Measurements from ENCODE around the gene MYO15B. TPM values are rescaled to one million over a fixed set of nuclear protein-coding genes. Genes with fewer than 3 reads are reported as not detected.

The MYO15B gene
- polyA plus RNA-seq, 1 donor from 2014 or later: 2.4 TPM

DNA sequence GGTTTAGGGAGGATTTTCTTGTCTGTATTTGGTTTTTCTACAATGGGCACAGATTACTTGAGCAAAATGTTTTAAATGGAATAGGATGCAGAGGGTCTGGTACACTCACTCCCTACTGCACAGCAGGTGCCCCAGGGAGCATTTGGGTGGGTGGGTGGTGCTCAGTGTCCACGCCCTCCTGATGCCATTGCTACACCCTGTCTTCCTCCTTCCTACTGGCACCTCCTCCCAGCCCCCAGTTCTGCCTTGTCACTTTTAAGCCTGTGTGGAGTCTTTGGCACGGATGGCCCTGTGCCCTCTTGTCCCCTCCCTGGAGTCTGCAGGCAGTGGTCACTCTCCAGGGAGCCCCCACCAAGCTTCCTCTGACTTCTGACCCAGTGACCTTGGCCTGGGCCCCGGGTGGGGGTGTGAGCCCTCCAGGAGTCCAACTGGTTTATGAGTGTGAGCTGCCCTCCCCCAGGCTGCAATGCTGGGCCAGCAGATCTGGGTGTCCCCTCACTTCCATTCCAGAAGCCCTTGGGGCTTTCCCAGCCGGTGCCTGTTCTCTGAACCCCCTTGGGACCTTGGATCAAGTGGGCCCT is 46.6 kb upstream of the MYO15B start:
- TF ChIP-seq SMC3 (conservative IDR thresholded peaks at IDR 0.05; ENCODE audit: poor library complexity): no peak
- no peak for TF ChIP-seq POLR2AphosphoS5 (IDR thresholded peaks at IDR 0.05)
- TF ChIP-seq, protein P1, sequence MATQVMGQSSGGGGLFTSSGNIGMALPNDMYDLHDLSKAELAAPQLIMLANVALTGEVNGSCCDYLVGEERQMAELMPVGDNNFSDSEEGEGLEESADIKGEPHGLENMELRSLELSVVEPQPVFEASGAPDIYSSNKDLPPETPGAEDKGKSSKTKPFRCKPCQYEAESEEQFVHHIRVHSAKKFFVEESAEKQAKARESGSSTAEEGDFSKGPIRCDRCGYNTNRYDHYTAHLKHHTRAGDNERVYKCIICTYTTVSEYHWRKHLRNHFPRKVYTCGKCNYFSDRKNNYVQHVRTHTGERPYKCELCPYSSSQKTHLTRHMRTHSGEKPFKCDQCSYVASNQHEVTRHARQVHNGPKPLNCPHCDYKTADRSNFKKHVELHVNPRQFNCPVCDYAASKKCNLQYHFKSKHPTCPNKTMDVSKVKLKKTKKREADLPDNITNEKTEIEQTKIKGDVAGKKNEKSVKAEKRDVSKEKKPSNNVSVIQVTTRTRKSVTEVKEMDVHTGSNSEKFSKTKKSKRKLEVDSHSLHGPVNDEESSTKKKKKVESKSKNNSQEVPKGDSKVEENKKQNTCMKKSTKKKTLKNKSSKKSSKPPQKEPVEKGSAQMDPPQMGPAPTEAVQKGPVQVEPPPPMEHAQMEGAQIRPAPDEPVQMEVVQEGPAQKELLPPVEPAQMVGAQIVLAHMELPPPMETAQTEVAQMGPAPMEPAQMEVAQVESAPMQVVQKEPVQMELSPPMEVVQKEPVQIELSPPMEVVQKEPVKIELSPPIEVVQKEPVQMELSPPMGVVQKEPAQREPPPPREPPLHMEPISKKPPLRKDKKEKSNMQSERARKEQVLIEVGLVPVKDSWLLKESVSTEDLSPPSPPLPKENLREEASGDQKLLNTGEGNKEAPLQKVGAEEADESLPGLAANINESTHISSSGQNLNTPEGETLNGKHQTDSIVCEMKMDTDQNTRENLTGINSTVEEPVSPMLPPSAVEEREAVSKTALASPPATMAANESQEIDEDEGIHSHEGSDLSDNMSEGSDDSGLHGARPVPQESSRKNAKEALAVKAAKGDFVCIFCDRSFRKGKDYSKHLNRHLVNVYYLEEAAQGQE (IDR thresholded peaks at IDR 0.05; ENCODE audit: borderline replicate concordance): no peak
- TF ChIP-seq RAD21 (conservative IDR thresholded peaks at IDR 0.05): no peak
- no peak for TF ChIP-seq TAF1 (IDR thresholded peaks at IDR 0.05; ENCODE audit: low read depth)
- no peak for TF ChIP-seq EP300 (conservative IDR thresholded peaks at IDR 0.05; ENCODE audit: poor library complexity, severe bottlenecking)
- H2AFZ ChIP-seq (ENCODE audit: low read depth, low read length): no peak overlapping the region

DNA sequence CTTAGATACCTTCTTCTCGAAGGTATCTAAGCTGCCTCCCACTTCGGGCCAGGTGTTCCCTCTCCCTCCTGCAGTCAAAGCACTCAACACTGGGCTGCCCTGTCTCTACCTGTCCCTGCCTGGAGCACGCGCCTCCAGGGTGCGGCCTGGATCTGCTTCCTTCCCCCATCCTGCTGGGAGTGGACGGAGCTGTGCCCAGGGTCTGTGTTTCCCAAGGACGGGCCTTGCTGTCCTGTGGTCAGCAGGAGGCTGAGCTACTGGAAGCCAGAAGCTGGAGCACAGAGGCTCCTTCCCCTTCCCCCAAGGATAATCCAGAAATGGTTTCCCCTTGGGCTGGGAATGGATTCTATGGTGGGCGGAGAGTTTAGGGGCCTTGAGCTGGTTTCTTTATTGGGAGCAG is 45.4 kb upstream of the MYO15B start:
- Histone ChIP-seq H3F3A (ENCODE audit: insufficient read depth, low read length, poor library complexity, severe bottlenecking) (no peaks in the 10 kb centered on the region), H3K79me2 (replicated peaks; ENCODE audit: insufficient read depth, low read length) (no peaks in the 10 kb centered on the region), H3K9ac (ENCODE audit: low read length) (no peak overlapping the region), H3K4me2 (ENCODE audit: low read length) (no peak overlapping the region), H2AFZ (ENCODE audit: low read depth, low read length) (no peak overlapping the region), H3K36me3 (ENCODE audit: insufficient read depth, low read length) (no peaks in the 10 kb centered on the region), H3K9me2 (ENCODE audit: insufficient read depth, low read length) (no peaks in the 10 kb centered on the region), H3K4me3 (ENCODE audit: low read length) (no peak overlapping the region), H3K27me3 (ENCODE audit: insufficient read depth, low read depth, low read length) (no peaks in the 10 kb centered on the region), H3K9me3 (ENCODE audit: low read length) (no peaks in the 10 kb centered on the region), H4K20me1 (ENCODE audit: insufficient read depth) (no peaks in the 10 kb centered on the region), H3K27ac (ENCODE audit: low read length) (no peak overlapping the region)
- TF ChIP-seq POLR2AphosphoS5 (IDR thresholded peaks at IDR 0.05) (no peak), SMC3 (conservative IDR thresholded peaks at IDR 0.05; ENCODE audit: poor library complexity) (no peak), MXI1 (conservative IDR thresholded peaks at IDR 0.05; ENCODE audit: poor library complexity, severe bottlenecking) (no peak), EZH2 (IDR thresholded peaks at IDR 0.05; ENCODE audit: borderline replicate concordance, insufficient read depth, low read length, poor library complexity, severe bottlenecking) (no peak), EP300 (conservative IDR thresholded peaks at IDR 0.05; ENCODE audit: poor library complexity, severe bottlenecking) (no peak), TAF1 (IDR thresholded peaks at IDR 0.05; ENCODE audit: low read depth) (no peak), RAD21 (conservative IDR thresholded peaks at IDR 0.05) (no peak)
- TF ChIP-seq, protein P2, sequence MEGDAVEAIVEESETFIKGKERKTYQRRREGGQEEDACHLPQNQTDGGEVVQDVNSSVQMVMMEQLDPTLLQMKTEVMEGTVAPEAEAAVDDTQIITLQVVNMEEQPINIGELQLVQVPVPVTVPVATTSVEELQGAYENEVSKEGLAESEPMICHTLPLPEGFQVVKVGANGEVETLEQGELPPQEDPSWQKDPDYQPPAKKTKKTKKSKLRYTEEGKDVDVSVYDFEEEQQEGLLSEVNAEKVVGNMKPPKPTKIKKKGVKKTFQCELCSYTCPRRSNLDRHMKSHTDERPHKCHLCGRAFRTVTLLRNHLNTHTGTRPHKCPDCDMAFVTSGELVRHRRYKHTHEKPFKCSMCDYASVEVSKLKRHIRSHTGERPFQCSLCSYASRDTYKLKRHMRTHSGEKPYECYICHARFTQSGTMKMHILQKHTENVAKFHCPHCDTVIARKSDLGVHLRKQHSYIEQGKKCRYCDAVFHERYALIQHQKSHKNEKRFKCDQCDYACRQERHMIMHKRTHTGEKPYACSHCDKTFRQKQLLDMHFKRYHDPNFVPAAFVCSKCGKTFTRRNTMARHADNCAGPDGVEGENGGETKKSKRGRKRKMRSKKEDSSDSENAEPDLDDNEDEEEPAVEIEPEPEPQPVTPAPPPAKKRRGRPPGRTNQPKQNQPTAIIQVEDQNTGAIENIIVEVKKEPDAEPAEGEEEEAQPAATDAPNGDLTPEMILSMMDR (IDR thresholded peaks at IDR 0.05; ENCODE audit: poor library complexity, severe bottlenecking): no peak
- TF ChIP-seq, protein P1 (IDR thresholded peaks at IDR 0.05; ENCODE audit: borderline replicate concordance): no peak

More for the DNA sequence above, 46.6 kb upstream of the MYO15B start:
- H3K27ac ChIP-seq (ENCODE audit: low read length): no peak overlapping the region
- no peaks in the 10 kb centered on the region for H4K20me1 ChIP-seq (ENCODE audit: insufficient read depth)
- H3F3A ChIP-seq (ENCODE audit: insufficient read depth, low read length, poor library complexity, severe bottlenecking): no peaks in the 10 kb centered on the region
- H3K36me3 ChIP-seq (ENCODE audit: insufficient read depth, low read length): no peaks in the 10 kb centered on the region
- H3K4me3 ChIP-seq (ENCODE audit: low read length): no peak overlapping the region
- H3K4me2 ChIP-seq (ENCODE audit: low read length): no peak overlapping the region
- H3K9me3 ChIP-seq (ENCODE audit: low read length): no peaks in the 10 kb centered on the region
- H3K79me2 ChIP-seq (replicated peaks; ENCODE audit: insufficient read depth, low read length): no peaks in the 10 kb centered on the region
- no peaks in the 10 kb centered on the region for H3K27me3 ChIP-seq (ENCODE audit: insufficient read depth, low read depth, low read length)
- no peak overlapping the region for H3K9ac ChIP-seq (ENCODE audit: low read length)
- no peaks in the 10 kb centered on the region for H3K9me2 ChIP-seq (ENCODE audit: insufficient read depth, low read length)
